Natural killer cell (primary cell): ENCODE data around the gene HBB. TPM values are rescaled to one million over a fixed set of nuclear protein-coding genes. Genes with fewer than 3 reads are reported as not detected.

Source experiments
- ATAC-seq, 3 donors: fragments of 150-1000 bp in 2 of 3; fragments of 200-7000 bp in 1 of 3; cut with Tn5 transposase; 1 replicate in 1 of 3; 2 replicates in 2 of 3; pipeline ENCODE4 v1.10.0; 2021; ENCODE audit warnings: mild to moderate bottlenecking in 2 of 3, moderate library complexity in 2 of 3
- DNase-seq, 2 donors: peaks; one replicate each; pipeline versions ENCODE4 v3.0.0 to v3.0.0-alpha.2; 2013 to 2021; ENCODE audit warnings: mixed read lengths in 1 of 2
- H3K27ac ChIP-seq: one replicate; pipeline ENCODE4 v1.5.1; 2013; ENCODE audit warnings: mild to moderate bottlenecking, low read length
- H3K27me3 ChIP-seq: one replicate; pipeline ENCODE4 v1.6.1; 2013; ENCODE audit warnings: low read length; ENCODE audit not compliant: control insufficient read depth, insufficient read depth
- H3K36me3 ChIP-seq: one replicate; pipeline ENCODE4 v1.6.1; 2013; ENCODE audit warnings: low read length; ENCODE audit not compliant: control insufficient read depth, insufficient read depth
- H3K4me1 ChIP-seq: one replicate; pipeline ENCODE4 v1.6.1; 2013; ENCODE audit warnings: low read length; ENCODE audit not compliant: control insufficient read depth, insufficient read depth
- H3K4me3 ChIP-seq: one replicate; pipeline ENCODE4 v1.5.1; 2013; ENCODE audit warnings: low read length
- H3K9me3 ChIP-seq: one replicate; pipeline ENCODE4 v1.6.1; 2013; ENCODE audit warnings: low read length; ENCODE audit not compliant: control insufficient read depth, insufficient read depth
- H3K27ac Mint-ChIP-seq, 2 donors: one replicate each; pipeline ENCODE4 v1.8.0; 2022; ENCODE audit warnings: mild to moderate bottlenecking in 2 of 2, mixed read lengths in 2 of 2, moderate library complexity in 1 of 2
- H3K27me3 Mint-ChIP-seq, 2 donors: one replicate each; pipeline ENCODE4 v1.8.0; 2022; ENCODE audit warnings: low read depth in 2 of 2, mixed read lengths in 2 of 2
- H3K36me3 Mint-ChIP-seq: one replicate; pipeline ENCODE4 v1.8.0; 2022; ENCODE audit warnings: mixed read lengths
- H3K4me1 Mint-ChIP-seq, 2 donors: one replicate each; pipeline ENCODE4 v1.8.0; 2022; ENCODE audit warnings: mixed read lengths in 2 of 2
- H3K4me3 Mint-ChIP-seq: one replicate; pipeline ENCODE4 v1.8.0; 2022; ENCODE audit warnings: mild to moderate bottlenecking, moderate library complexity, mixed read lengths
- H3K9me3 Mint-ChIP-seq, 2 donors: one replicate each; pipeline ENCODE4 v1.8.0; 2022; ENCODE audit warnings: mixed read lengths in 2 of 2
- WGBS: methylation state at CpG from one replicate; pipeline ENCODE4 v1.1.7; 2013; ENCODE audit warnings: missing lambda C conversion rate; ENCODE audit not compliant: insufficient coverage; 5-methylcytosine and 5-hydroxymethylcytosine counted together
- intact Hi-C: fragments of 100-400 bp; cut with micrococcal nuclease; formaldehyde crosslinking; loops from one replicate; pipeline ENCODE4 v1.14.2; 2022
- total RNA-seq, 4 donors: library from RNA; stranded (reverse); fragments of 120-200 nt in 1 of 4; gene quantifications; one replicate each; pipeline versions ENCODE4 v1.2.3 to v1.2.4, GENCODE V29; 2013 to 2022
- TF ChIP-seq, protein P1 (sequence below): fragments of 200-600 bp; IDR thresholded peaks from one replicate; pipeline ENCODE4 v1.8.0; 2022; ENCODE audit warnings: antibody characterized with exemption

The HBB gene
- total RNA-seq, 3 donors from 2014 or later (not counting 1 experiment from before 2014, with no cell fraction given), result 2.6 to 10.6 TPM; not detected in 1

DNA sequence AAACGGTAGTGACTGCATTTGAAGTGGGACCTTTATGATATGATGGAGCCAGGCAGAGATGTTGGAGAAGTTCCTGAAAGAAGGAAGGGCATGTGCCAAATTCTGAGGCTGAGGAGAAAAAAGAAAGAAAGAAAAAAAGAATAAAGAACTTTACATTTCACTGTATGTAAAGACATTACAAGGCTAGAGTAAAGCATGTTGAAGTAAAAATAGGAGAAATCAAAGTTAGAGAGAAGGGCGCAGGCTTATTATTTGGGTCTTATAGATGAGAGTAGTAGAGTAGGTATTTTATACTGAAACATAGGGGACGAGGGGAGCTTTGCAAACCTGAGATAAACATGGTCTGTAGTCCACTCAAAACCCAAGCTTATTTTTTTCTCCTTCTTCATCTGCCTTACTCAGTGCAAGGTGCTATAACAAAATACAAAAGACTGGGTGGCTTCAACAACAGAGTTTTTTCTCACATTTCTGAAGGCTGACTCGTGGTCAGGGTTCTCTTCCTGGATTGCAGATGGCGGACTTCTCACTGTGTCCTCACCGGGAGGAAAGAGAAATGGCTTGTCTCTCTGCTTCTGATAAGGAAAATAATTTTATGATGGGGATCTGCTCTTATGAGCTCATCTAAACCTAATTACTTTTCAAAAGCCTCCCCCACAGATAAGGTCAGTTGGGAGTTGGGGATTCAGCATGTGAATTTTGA is 20.1 kb upstream of the HBB start:
- 62% methylated on average over 6 of the region's 6 CpGs for WGBS
- TF ChIP-seq, protein P1, sequence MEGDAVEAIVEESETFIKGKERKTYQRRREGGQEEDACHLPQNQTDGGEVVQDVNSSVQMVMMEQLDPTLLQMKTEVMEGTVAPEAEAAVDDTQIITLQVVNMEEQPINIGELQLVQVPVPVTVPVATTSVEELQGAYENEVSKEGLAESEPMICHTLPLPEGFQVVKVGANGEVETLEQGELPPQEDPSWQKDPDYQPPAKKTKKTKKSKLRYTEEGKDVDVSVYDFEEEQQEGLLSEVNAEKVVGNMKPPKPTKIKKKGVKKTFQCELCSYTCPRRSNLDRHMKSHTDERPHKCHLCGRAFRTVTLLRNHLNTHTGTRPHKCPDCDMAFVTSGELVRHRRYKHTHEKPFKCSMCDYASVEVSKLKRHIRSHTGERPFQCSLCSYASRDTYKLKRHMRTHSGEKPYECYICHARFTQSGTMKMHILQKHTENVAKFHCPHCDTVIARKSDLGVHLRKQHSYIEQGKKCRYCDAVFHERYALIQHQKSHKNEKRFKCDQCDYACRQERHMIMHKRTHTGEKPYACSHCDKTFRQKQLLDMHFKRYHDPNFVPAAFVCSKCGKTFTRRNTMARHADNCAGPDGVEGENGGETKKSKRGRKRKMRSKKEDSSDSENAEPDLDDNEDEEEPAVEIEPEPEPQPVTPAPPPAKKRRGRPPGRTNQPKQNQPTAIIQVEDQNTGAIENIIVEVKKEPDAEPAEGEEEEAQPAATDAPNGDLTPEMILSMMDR, result no peak
- Mint-ChIP-seq H3K4me1 (no peaks in the 10 kb centered on the region), H3K4me3 (no peak overlapping the region), H3K27me3 (no peaks in the 10 kb centered on the region), H3K27ac (no peak overlapping the region), H3K36me3 (no peaks in the 10 kb centered on the region), H3K9me3 (no peaks in the 10 kb centered on the region)
- no peak overlapping the region for H3K4me3 ChIP-seq
- H3K27me3 ChIP-seq, result no peaks in the 10 kb centered on the region
- H3K4me1 ChIP-seq, result no peaks in the 10 kb centered on the region
- no peaks in the 10 kb centered on the region for H3K36me3 ChIP-seq
- intact Hi-C loops, result loop anchor here (1.0 kb wide), 1 partner anchor 7 kb away; the partner anchor contains the start of gene HBG2
- no peak overlapping the region for H3K27ac ChIP-seq
- DNase-seq, result no peak
- no peak for ATAC-seq
- no peaks in the 10 kb centered on the region for H3K9me3 ChIP-seq

DNA sequence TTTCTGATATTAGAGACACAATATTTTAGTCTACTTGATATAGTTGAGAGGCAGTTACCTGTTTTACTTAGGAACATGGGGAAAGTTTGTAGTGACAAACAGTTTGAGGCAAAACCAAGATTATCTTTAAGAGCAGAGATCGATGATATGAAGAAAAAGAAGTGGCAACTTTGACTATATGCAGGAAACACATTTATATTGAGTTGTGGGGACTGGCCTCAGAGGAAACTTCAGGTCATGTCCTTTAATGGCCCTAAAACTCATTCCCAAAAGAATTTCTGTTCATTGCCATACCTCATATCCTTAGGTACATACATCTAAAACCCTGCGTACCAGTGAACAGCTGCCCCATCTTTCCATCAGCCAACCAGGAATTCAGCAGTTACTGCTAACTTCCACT is 18.3 kb upstream of the HBB start:
- H3K27me3 ChIP-seq, result no peaks in the 10 kb centered on the region
- H3K4me3 Mint-ChIP-seq, result no peak overlapping the region
- H3K4me3 ChIP-seq, result no peak overlapping the region
- H3K4me1 Mint-ChIP-seq, result no peaks in the 10 kb centered on the region
- H3K27me3 Mint-ChIP-seq, result peaks cover 0 to 3% of the 10 kb centered on the region in 2 donors
- no peaks in the 10 kb centered on the region for H3K36me3 Mint-ChIP-seq
- DNase-seq (no peak), ATAC-seq (no peak)
- H3K36me3 ChIP-seq, result no peaks in the 10 kb centered on the region
- no peaks in the 10 kb centered on the region for H3K9me3 Mint-ChIP-seq
- H3K9me3 ChIP-seq, result no peaks in the 10 kb centered on the region
- WGBS, result 61% methylated on average over 2 of the region's 2 CpGs
- no peaks in the 10 kb centered on the region for H3K4me1 ChIP-seq
- intact Hi-C loops, result no loop called here
- TF ChIP-seq, protein P1, result no peak
- H3K27ac Mint-ChIP-seq, result no peak overlapping the region
- H3K27ac ChIP-seq, result no peak overlapping the region

DNA sequence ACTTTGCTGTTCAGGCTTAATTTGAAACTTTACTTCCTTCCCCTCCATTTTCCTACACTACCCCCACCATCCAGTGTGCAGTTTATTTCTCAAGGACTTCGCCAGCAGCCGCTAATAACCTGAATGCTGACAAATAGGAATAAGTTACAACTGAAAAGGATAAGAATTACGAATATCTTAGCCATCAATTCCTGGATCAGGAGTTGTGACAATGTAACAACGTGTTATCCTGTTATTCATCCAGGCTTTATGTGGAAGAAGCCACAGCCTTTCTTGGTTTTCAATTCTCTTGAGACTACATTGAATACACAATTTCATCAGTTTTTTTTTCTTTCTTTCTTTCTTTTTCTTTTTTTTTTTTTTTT is 16.9 kb upstream of the HBB start:
- no peak overlapping the region for H3K4me3 Mint-ChIP-seq
- ATAC-seq, result no peak
- H3K27ac Mint-ChIP-seq, result no peak overlapping the region
- Histone ChIP-seq H3K36me3 (no peaks in the 10 kb centered on the region), H3K9me3 (no peaks in the 10 kb centered on the region), H3K4me3 (no peak overlapping the region), H3K4me1 (no peaks in the 10 kb centered on the region), H3K27me3 (no peaks in the 10 kb centered on the region), H3K27ac (no peak overlapping the region)
- H3K4me1 Mint-ChIP-seq, result no peaks in the 10 kb centered on the region
- no peak for DNase-seq
- no peaks in the 10 kb centered on the region for H3K36me3 Mint-ChIP-seq
- WGBS, result 83% methylated on average over 4 of the region's 4 CpGs
- H3K27me3 Mint-ChIP-seq, result peaks cover 0 to 3% of the 10 kb centered on the region in 2 donors
- intact Hi-C loops, result no loop called here
- H3K9me3 Mint-ChIP-seq, result no peaks in the 10 kb centered on the region
- TF ChIP-seq, protein P1, result no peak
